HPDE6-E6E7 (cell line): ENCODE results near the gene CD44.

Experiments used
- DNase-seq: peaks from one replicate; pipeline ENCODE4 v3.0.0; 2011; ENCODE audit warnings: missing footprints; ENCODE audit errors: extremely low spot score

CD44 gene

GRCh38 chr11:35237351-35237750 lies 98.4 kb downstream of the CD44 start:
- no peak for DNase-seq

DNA sequence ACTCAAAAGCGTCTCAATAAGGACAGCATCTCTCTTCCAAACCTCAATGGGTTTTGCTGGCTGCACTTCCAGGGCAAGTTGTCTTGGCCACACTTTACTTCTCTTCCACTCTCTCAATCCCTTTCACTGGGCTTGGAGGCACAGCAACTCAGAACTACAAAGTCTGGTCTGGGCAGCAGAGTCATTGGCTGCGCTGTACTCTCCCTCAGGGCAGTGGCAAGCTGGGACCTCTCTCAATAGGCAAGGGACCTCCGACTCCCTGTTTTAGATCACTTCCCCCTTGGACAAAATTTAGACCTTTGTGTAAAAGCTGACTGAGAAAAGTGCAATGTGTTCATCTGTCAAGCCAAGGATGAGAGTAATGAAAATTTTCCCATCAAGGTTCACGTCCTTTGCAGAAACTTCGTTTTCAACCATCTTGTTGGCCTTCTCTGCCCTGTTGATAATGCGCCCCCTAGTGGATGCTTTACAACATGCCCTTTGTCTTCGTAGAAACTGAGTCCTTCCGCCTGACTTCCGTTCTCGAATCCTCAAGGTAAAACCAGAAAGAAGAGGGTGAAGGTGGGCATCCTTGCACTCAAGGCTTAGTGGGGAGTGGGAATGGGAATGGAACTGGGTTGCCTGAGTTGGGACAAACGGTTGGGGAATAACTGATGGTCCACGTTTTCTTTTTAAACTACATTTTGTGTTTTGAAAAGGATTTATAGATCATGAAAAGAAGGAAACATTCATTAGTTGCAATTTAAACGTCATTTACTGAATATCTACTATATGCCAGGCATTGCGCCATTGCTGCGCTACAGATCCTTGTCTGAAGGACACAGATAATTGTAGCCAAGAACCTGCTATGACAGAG lies 99.1 kb downstream of the CD44 start:
- DNase-seq, result no peak

DNA sequence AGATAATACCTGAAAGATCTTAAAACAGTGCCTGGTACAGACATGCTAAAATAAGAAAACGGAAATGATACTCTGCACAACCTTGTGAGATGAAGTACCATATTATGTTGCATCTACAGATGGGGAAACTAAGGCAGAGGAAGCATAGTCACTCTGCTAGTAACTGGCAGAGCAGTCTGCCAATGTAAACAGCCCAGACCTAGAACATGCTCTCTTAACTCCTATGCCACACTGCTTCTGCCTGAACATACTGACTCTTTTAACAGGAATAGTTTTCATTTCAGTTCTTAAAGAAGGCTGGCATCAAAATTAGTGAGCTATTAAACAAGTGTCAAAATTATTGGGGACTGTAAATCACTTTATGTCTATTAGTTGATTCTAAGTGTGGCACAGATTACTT lies 99.9 kb downstream of the CD44 start:
- DNase-seq, result no peak

GRCh38 chr11:35239471-35240075 lies 100.6 kb downstream of the CD44 start:
- no peak for DNase-seq

DNA sequence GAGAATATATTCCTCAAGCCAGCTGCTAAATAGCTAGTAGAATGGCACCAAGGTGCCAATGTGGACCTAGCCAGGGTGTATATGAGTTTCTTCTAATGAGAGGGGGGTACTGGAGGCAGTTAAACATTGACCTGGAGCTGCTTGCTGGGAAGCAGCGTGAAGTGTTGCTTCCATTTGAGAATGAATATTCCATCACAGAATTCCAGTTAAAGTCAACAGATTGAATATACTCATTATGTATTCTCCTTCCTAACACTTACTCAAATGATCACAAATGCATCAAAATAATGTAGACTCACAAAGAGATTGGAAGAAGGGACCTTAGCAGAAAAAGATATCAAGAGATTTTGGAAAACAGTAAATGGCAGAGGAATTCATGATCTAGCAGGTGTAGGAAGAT lies 102.1 kb downstream of the CD44 start:
- DNase-seq, result no peak

DNA sequence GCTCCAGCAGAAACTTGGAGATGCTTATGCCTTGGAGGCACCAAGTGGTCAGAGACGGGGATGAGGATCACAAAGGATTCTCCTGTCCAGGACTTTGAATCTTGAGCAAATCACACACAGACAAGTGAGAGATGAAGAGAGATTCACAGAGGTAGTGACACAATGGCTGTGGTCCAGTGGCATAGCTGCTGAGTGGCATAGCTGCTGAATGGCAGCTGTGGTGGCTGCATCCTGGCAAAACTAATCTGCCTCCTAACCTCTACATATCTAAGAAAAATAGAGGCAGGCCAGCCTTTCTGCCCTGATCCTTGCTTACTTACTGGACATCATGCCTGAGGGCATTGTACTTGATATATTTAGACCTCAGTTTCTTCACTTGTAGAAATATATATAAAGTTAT lies 102.6 kb downstream of the CD44 start:
- no peak for DNase-seq

GRCh38 chr11:35242412-35243242 lies 103.7 kb downstream of the CD44 start:
- no peak for DNase-seq

DNA sequence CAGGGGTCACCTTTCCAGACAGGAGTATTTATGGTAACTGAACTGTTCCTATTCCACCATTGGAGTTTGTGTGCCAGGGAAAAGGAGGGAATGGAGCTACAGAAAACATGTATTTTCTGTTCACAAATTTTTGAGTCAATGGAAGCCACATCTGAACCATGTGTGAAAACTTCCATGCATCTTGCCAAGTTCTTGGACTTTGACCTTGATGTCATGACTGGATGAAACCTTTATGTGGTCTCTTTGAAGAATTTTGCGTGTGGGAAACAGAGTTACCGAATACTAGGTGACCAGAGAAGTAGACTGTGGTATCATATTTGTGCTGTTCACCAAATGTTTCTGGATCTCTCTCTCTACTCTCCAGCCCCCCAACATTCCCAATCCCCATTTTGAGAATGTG lies 104.8 kb downstream of the CD44 start:
- DNase-seq, result no peak

- DNase-seq, result no peak
These were observed 106.1 kb downstream of the CD44 start for GRCh38 chr11:35245056-35245455.

GRCh38 chr11:35245786-35246185 lies 106.8 kb downstream of the CD44 start:
- DNase-seq, result no peak

- no peak for DNase-seq
These were observed 107.8 kb downstream of the CD44 start for GRCh38 chr11:35246745-35247144.

- DNase-seq, result no peak
These were observed 108.5 kb downstream of the CD44 start for GRCh38 chr11:35247428-35247827.

DNA sequence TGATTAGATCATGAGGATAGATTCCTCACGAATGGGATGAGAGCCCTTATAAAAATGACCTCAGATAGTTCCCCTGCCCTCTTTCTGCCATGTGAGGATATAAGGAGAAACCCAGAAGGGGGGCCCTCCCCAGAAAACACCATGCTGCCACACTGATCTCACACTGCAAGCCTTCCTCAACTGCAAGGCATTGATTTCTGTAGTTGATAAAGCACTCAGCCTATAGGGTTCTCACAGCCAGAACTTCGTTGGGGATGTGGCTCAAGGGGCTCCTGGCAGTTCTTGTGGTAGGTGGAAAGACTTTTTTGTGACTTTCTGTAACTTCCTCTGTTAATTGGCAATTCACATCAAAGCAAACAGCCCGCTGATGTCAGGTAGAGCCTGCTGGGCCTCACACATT lies 108.9 kb downstream of the CD44 start:
- no peak for DNase-seq

DNA sequence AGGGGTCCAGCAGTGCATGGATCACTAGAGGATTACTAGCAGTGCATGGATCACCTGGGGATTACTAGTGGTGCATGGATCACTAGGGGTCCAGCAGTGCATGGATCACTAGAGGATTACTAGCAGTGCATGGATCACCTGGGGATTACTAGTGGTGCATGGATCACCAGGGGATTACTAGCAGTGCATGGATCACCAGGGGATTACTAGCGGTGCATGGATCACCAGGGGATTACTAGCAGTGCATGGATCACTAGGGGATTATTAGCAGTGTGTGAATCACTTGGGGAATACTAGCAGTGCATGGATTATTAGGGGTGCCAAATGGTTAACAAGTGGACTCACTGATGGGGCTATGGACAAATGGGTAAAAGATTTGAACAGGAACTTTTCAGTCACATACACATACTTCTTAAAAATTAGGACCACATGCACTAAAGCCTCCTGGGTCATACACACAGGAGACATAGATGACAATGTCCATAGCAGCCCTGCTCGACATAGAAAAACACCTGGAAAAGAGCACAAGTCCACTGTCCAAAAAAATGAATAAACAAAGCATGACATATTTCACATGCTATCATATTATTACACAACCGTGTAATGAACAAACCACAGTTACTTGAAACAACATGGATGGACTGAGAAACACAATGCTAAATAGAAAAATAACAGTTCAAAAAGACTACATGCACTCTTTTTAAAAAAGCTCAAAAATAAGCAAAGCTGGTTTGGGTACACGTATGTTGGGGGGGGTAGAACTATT lies 109.8 kb downstream of the CD44 start:
- no peak for DNase-seq

GRCh38 chr11:35250192-35250591 lies 111.2 kb downstream of the CD44 start:
- DNase-seq, result no peak

DNA sequence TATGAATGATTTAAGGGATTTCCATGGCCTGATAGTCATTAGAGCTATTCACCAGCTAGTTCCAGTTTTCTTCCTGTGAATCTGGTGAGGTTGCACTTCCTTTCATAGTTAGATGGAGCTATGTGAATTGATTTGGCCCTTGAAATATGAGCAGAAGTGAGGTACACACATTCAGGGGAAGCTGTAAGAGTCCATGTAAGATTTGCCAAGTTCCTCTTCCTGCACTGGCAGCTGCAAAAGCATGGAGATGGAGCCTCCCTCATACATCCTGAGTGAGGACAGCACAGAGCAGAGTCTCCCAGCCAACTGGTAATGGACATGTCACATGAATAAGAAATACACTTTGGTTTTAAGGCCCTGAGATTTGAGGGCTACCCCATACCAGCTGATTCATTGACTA lies 111.7 kb downstream of the CD44 start:
- DNase-seq, result no peak

DNA sequence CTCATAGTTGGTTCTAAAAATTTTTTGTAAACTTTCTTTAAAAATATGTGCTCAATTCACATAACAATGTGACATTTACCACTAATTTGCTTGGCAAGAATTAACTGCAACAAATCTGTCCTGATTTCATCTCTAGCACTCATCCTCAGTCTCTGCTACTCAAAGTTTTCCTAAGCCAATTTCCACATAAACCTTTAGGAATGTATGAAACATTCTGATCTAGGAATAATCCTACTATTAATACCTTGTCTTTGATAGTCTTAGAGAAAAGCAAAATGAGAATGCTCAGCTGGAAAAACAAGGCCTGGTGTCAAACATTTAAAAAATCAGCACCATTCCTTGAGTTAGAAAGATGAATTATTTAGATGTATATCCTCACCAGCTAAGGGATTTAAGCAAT lies 114.3 kb downstream of the CD44 start:
- DNase-seq, result no peak

GRCh38 chr11:35255514-35255913 lies 116.5 kb downstream of the CD44 start:
- DNase-seq, result no peak

GRCh38 chr11:35256296-35256695 lies 117.3 kb downstream of the CD44 start:
- no peak for DNase-seq

DNA sequence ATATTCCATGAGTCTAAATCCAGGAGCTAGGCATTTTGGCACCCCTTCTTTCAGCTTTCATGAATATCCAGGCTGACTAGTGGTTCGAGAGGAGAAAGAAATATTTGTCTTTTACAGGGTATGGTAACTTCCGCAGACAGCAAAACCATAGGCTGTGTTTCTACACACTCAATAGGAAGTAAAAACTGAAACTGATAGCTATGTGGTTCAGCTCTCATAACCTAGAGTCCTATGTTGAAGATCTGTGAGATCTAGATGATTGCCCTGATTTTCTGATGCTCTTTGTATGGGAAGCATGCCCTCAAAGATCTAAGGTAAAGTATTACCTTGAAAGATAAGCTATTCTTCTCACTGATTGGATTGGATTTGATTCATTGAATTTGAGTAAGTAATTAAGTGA lies 118.3 kb downstream of the CD44 start:
- DNase-seq, result no peak

GRCh38 chr11:35259529-35259928 lies 120.6 kb downstream of the CD44 start:
- DNase-seq, result no peak
